Hepatocyte (in vitro differentiated cells): Measurements from ENCODE around the gene TAF1A. TPM values are rescaled to one million over a fixed set of nuclear protein-coding genes. Genes with fewer than 3 reads are reported as not detected.
A peak's percentile ranks its signal among the peaks of the same experiment; 100 is the strongest.

Source experiments
- DNase-seq: peaks from one replicate; pipeline ENCODE4 v3.0.0-alpha.2; 2016; ENCODE audit warnings: low spot score
- H2AFZ ChIP-seq: fragments of 200-600 bp; sonication (generic); 2 replicates; pipeline ENCODE4 v1.6.0; 2016; ENCODE audit warnings: antibody characterized with exemption, mild to moderate bottlenecking
- H3K27ac ChIP-seq: fragments of 200-600 bp; sonication (generic); 2 replicates; pipeline ENCODE4 v1.5.1; 2016; ENCODE audit warnings: mild to moderate bottlenecking
- H3K27me3 ChIP-seq: fragments of 200-600 bp; sonication (generic); 2 replicates; pipeline ENCODE4 v1.6.1; 2016
- H3K36me3 ChIP-seq: fragments of 200-600 bp; sonication (generic); replicated peaks from 2 replicates; pipeline ENCODE4 v1.5.1; 2016; ENCODE audit warnings: low read depth; ENCODE audit not compliant: insufficient read depth
- H3K4me1 ChIP-seq: fragments of 200-600 bp; sonication (generic); 2 replicates; pipeline ENCODE4 v1.5.1; 2016; ENCODE audit warnings: mild to moderate bottlenecking, moderate library complexity; ENCODE audit not compliant: insufficient read depth
- H3K4me2 ChIP-seq: fragments of 200-600 bp; sonication (generic); 2 replicates; pipeline ENCODE4 v1.6.0; 2016
- H3K4me3 ChIP-seq: fragments of 200-600 bp; sonication (generic); 2 replicates; pipeline ENCODE4 v1.5.1; 2016; ENCODE audit warnings: mild to moderate bottlenecking
- H3K79me2 ChIP-seq: fragments of 200-600 bp; sonication (generic); 2 replicates; pipeline ENCODE4 v1.6.0; 2017; ENCODE audit warnings: mild to moderate bottlenecking
- H3K9me2 ChIP-seq: fragments of 200-600 bp; sonication (generic); replicated peaks from 2 replicates; pipeline ENCODE4 v1.6.0; 2017; ENCODE audit warnings: mild to moderate bottlenecking; ENCODE audit not compliant: insufficient read depth
- H3K9me3 ChIP-seq: fragments of 200-600 bp; sonication (generic); 2 replicates; pipeline ENCODE4 v1.5.1; 2016; ENCODE audit warnings: low read depth, mild to moderate bottlenecking
- H4K20me1 ChIP-seq: fragments of 200-600 bp; sonication (generic); 2 replicates; pipeline ENCODE4 v1.6.0; 2016; ENCODE audit warnings: mild to moderate bottlenecking; ENCODE audit not compliant: insufficient read depth, poor library complexity, severe bottlenecking
- CTCF ChIP-seq: fragments of 200-600 bp; sonication (generic); IDR thresholded peaks from 2 replicates; pipeline ENCODE4 v1.5.1; 2016; ENCODE audit warnings: antibody characterized with exemption, mild to moderate bottlenecking; ENCODE audit not compliant: poor library complexity
- EZH2 ChIP-seq: fragments of 200-600 bp; sonication (generic); IDR thresholded peaks from 2 replicates; pipeline ENCODE4 v1.6.1; 2016; ENCODE audit warnings: antibody characterized with exemption, mild to moderate bottlenecking, borderline replicate concordance
- EZH2phosphoT487 ChIP-seq: fragments of 200-600 bp; sonication (generic); IDR thresholded peaks from one replicate; pipeline ENCODE4 v1.6.1; 2018; ENCODE audit warnings: antibody characterized with exemption, mild to moderate bottlenecking, low read depth, moderate library complexity; ENCODE audit not compliant: unreplicated experiment, severe bottlenecking
- WGBS: methylation state at CpG from one replicate; pipeline ENCODE4 v1.1.6; 2016; ENCODE audit warnings: low lambda C conversion rate; ENCODE audit errors: missing lambda C conversion rate; 5-methylcytosine and 5-hydroxymethylcytosine counted together
- polyA plus RNA-seq: library from polyadenylated mRNA; unstranded; fragments of >200 nt; fragmentation: Nextera tagmentation; extraction: Ambion mirVana; gene quantifications from 2 replicates; pipeline ENCODE4 v1.2.1, GENCODE V29; 2016
- total RNA-seq: library from RNA; depleted of rRNA; stranded (reverse); fragments of >200 nt; gene quantifications from 2 replicates; pipeline ENCODE4 v1.2.3, GENCODE V29; 2014

The TAF1A gene
- total and polyA plus RNA-seq, 2 experiments from 2014 or later: 5.2 to 6.5 TPM

GRCh38 chr1:222618880-222619596 lies 29.3 kb upstream of the TAF1A start:
- no peaks in the 10 kb centered on the region for H3K9me2 ChIP-seq
- H3K79me2 ChIP-seq: peaks cover 39% of the 10 kb centered on the region
- H3K4me3 ChIP-seq: peak overlapping the region; percentile 97
- H3K27ac ChIP-seq: peak overlapping the region; percentile 14
- H3K9me3 ChIP-seq: no peaks in the 10 kb centered on the region
- TF ChIP-seq EZH2 (no peak), CTCF (no peak), EZH2phosphoT487 (no peak)
- WGBS: 10% methylated on average over 20 of the region's 20 CpGs
- peaks cover 6% of the 10 kb centered on the region for H3K4me1 ChIP-seq
- H4K20me1 ChIP-seq: no peaks in the 10 kb centered on the region
- H3K4me2 ChIP-seq: peak overlapping the region; percentile 97
- peak; percentile 50 for DNase-seq
- peak overlapping the region; percentile 79 for H2AFZ ChIP-seq
- H3K27me3 ChIP-seq: no peaks in the 10 kb centered on the region
- no peaks in the 10 kb centered on the region for H3K36me3 ChIP-seq

- TF ChIP-seq EZH2: no peak
- TF ChIP-seq EZH2phosphoT487: no peak
- TF ChIP-seq CTCF: no peak
- 1% methylated on average over 57 of the region's 81 CpGs for WGBS
- peak; percentile 89 for DNase-seq
- peak within 1 kb of the TSS; percentile 97 for H3K4me2 ChIP-seq
- H3K36me3 ChIP-seq: no peaks in the 10 kb centered on the region
- peak within 1 kb of the TSS; percentile 82 for H3K27ac ChIP-seq
- peaks cover 6% of the 10 kb centered on the region for H3K4me1 ChIP-seq
- no peaks in the 10 kb centered on the region for H3K9me2 ChIP-seq
- H3K79me2 ChIP-seq: peaks cover 37% of the 10 kb centered on the region
- no peaks in the 10 kb centered on the region for H4K20me1 ChIP-seq
- peak within 1 kb of the TSS; percentile 97 for H3K4me3 ChIP-seq
- no peaks in the 10 kb centered on the region for H3K9me3 ChIP-seq
- H3K27me3 ChIP-seq: no peaks in the 10 kb centered on the region
- H2AFZ ChIP-seq: peak within 1 kb of the TSS; percentile 79
Measured at GRCh38 chr1:222618001-222618879, 28.5 kb upstream of the TAF1A start, which contains the start of gene MIA3. Gene MIA3 (plus strand): TSS chr1:222618097. CDS start chr1:222618111, 14 bp downstream.

- Histone ChIP-seq H3K4me3 (peak overlapping the region; percentile 17), H4K20me1 (no peaks in the 10 kb centered on the region), H3K4me1 (peaks cover 6% of the 10 kb centered on the region), H3K27ac (peak overlapping the region; percentile 75), H3K9me3 (no peaks in the 10 kb centered on the region), H3K36me3 (no peaks in the 10 kb centered on the region), H3K9me2 (no peaks in the 10 kb centered on the region), H3K79me2 (peaks cover 37% of the 10 kb centered on the region), H3K27me3 (no peaks in the 10 kb centered on the region), H3K4me2 (peak overlapping the region; percentile 76), H2AFZ (peak overlapping the region; percentile 79)
- 3% methylated on average over 25 of the region's 37 CpGs for WGBS
- TF ChIP-seq EZH2 (no peak), CTCF (no peak), EZH2phosphoT487 (no peak)
- peak; percentile 97 for DNase-seq
Measured at GRCh38 chr1:222617367-222617951, 27.7 kb upstream of the TAF1A start.
